ENCODE data around the gene MS4A18. TPM values are rescaled to one million over a fixed set of nuclear protein-coding genes. Genes with fewer than 3 reads are reported as not detected.

Gene MS4A18
- total RNA-seq, 1 donor from 2014 or later = not detected

GRCh38 chr11:60739114-60739513, 14.6 kb downstream of the MS4A18 start:
- TF ChIP-seq CTCF (conservative IDR thresholded peaks at IDR 0.05; ENCODE audit: low read depth, low read length) = no peak
- DNase-seq (ENCODE audit: low read depth) = no peak
- H3K4me3 ChIP-seq (ENCODE audit: low read depth, low read length) = no peak overlapping the region

GRCh38 chr11:60740573-60740972, 16.1 kb downstream of the MS4A18 start:
- no peak for TF ChIP-seq CTCF (conservative IDR thresholded peaks at IDR 0.05; ENCODE audit: low read depth, low read length)
- DNase-seq (ENCODE audit: low read depth) = no peak
- H3K4me3 ChIP-seq (ENCODE audit: low read depth, low read length) = no peak overlapping the region

GRCh38 chr11:60741421-60741820, 16.9 kb downstream of the MS4A18 start:
- DNase-seq (ENCODE audit: low read depth) = no peak
- H3K4me3 ChIP-seq (ENCODE audit: low read depth, low read length) = no peak overlapping the region
- no peak for TF ChIP-seq CTCF (conservative IDR thresholded peaks at IDR 0.05; ENCODE audit: low read depth, low read length)

- DNase-seq (ENCODE audit: low read depth) = no peak
- no peak for TF ChIP-seq CTCF (conservative IDR thresholded peaks at IDR 0.05; ENCODE audit: low read depth, low read length)
- no peak overlapping the region for H3K4me3 ChIP-seq (ENCODE audit: low read depth, low read length)
Measured at GRCh38 chr11:60743058-60743457, 18.5 kb downstream of the MS4A18 start.

- no peak for TF ChIP-seq CTCF (conservative IDR thresholded peaks at IDR 0.05; ENCODE audit: low read depth, low read length)
- no peak overlapping the region for H3K4me3 ChIP-seq (ENCODE audit: low read depth, low read length)
- DNase-seq (ENCODE audit: low read depth) = no peak
Measured at GRCh38 chr11:60744114-60744513, 19.6 kb downstream of the MS4A18 start.

GRCh38 chr11:60747359-60747873, 22.9 kb downstream of the MS4A18 start:
- H3K4me3 ChIP-seq (ENCODE audit: low read depth, low read length) = no peak overlapping the region
- no peak for DNase-seq (ENCODE audit: low read depth)
- no peak for TF ChIP-seq CTCF (conservative IDR thresholded peaks at IDR 0.05; ENCODE audit: low read depth, low read length)

- DNase-seq (ENCODE audit: low read depth) = no peak
- H3K4me3 ChIP-seq (ENCODE audit: low read depth, low read length) = no peak overlapping the region
- TF ChIP-seq CTCF (conservative IDR thresholded peaks at IDR 0.05; ENCODE audit: low read depth, low read length) = no peak
Measured at GRCh38 chr11:60748225-60748624, 23.7 kb downstream of the MS4A18 start.

Data from epithelial cell of proximal tubule (primary cell).